K562 (cell line): ENCODE data around the gene MAP1LC3B. TPM values are rescaled to one million over a fixed set of nuclear protein-coding genes. Genes with fewer than 3 reads are reported as not detected.

Experiments used
- ASH1L ChIP-seq: fragments of 450-650 bp; IDR thresholded peaks from 2 replicates; pipeline ENCODE4 v1.6.1; 2018; ENCODE audit warnings: borderline replicate concordance, mild to moderate bottlenecking, low read depth; ENCODE audit not compliant: partially characterized antibody
- CC2D1A ChIP-seq: fragments of 450-650 bp; IDR thresholded peaks from 2 replicates; pipeline ENCODE4 v1.6.1; 2017; ENCODE audit warnings: mild to moderate bottlenecking
- CEBPB ChIP-seq: fragments of 450-650 bp; IDR thresholded peaks from 2 replicates; pipeline ENCODE4 v1.6.1; 2016; ENCODE audit warnings: missing genetic modification characterization, missing compliant biosample characterization
- CHD2 ChIP-seq: IDR thresholded peaks from 2 replicates; pipeline ENCODE4 v1.6.1; 2011; ENCODE audit warnings: low read depth, low read length
- CREBBP ChIP-seq: IDR thresholded peaks from one replicate; pipeline ENCODE4 v1.6.1; 2012; ENCODE audit warnings: low read depth, mild to moderate bottlenecking, control low read depth, inconsistent platforms, low read length
- DPF2 ChIP-seq: fragments of 450-650 bp; IDR thresholded peaks from 2 replicates; pipeline ENCODE4 v1.6.1; 2016
- FOXJ3 ChIP-seq: sonication (generic); formaldehyde crosslinking; IDR thresholded peaks from 2 replicates; pipeline ENCODE4 v1.4.0; 2020; ENCODE audit warnings: mild to moderate bottlenecking, missing genetic modification reagents
- FOXK1 ChIP-seq: sonication (generic); formaldehyde crosslinking; IDR thresholded peaks from 2 replicates; pipeline ENCODE4 v1.8.0; 2022; ENCODE audit warnings: missing genetic modification reagents, mild to moderate bottlenecking, borderline replicate concordance
- GABPA ChIP-seq: fragments of 200-800 bp; sonication (Bioruptor generic); conservative IDR thresholded peaks from 2 replicates; pipeline ENCODE4 v1.6.1; 2016; ENCODE audit warnings: low read depth, missing genetic modification characterization, missing compliant biosample characterization
- GTF2E2 ChIP-seq: fragments of 200-800 bp; sonication (Bioruptor generic); IDR thresholded peaks from 2 replicates; pipeline ENCODE4 v1.6.1; 2016; ENCODE audit warnings: missing genetic modification characterization, missing compliant biosample characterization
- ILK ChIP-seq: fragments of 450-650 bp; IDR thresholded peaks from 2 replicates; pipeline ENCODE4 v1.6.1; 2016; ENCODE audit warnings: missing genetic modification characterization, low read depth, mild to moderate bottlenecking, missing compliant biosample characterization, moderate library complexity, borderline replicate concordance
- JUND ChIP-seq, 2 experiments: IDR thresholded peaks; 2 replicates in 1 of 2; 3 replicates in 1 of 2; pipeline ENCODE4 v1.6.1; 2011; ENCODE audit warnings: borderline replicate concordance in 2 of 2, low read depth in 2 of 2, low read length in 2 of 2, improper control_type of control experiment in 1 of 2, missing biosample characterization in 1 of 2, missing genetic modification characterization in 1 of 2, missing genetic modification reagents in 1 of 2
- KLF13 ChIP-seq: fragments of 450-650 bp; IDR thresholded peaks from 2 replicates; pipeline ENCODE4 v1.6.1; 2016; ENCODE audit warnings: missing genetic modification characterization, low read depth, mild to moderate bottlenecking, missing compliant biosample characterization, moderate library complexity, borderline replicate concordance
- LARP7 ChIP-seq: fragments of 450-650 bp; IDR thresholded peaks from 2 replicates; pipeline ENCODE4 v1.6.1; 2016
- NCOA1 ChIP-seq: fragments of 450-650 bp; IDR thresholded peaks from 2 replicates; pipeline ENCODE4 v1.6.1; 2016; ENCODE audit warnings: low read depth
- NFATC3 ChIP-seq: fragments of 450-650 bp; IDR thresholded peaks from 2 replicates; pipeline ENCODE4 v1.6.1; 2017; ENCODE audit warnings: mild to moderate bottlenecking
- PRMT5 ChIP-seq: sonication (generic); formaldehyde crosslinking; IDR thresholded peaks from 2 replicates; pipeline ENCODE4 v1.5.0; 2020; ENCODE audit warnings: missing genetic modification reagents
- RNF2 ChIP-seq: sonication (generic); IDR thresholded peaks from 2 replicates; pipeline ENCODE4 v1.6.1; 2016
- SIN3B ChIP-seq: fragments of 450-650 bp; IDR thresholded peaks from 2 replicates; pipeline ENCODE4 v1.6.1; 2017; ENCODE audit warnings: low read depth, mild to moderate bottlenecking, moderate library complexity
- SMAD3 ChIP-seq: fragments of 450-650 bp; formaldehyde crosslinking; conservative IDR thresholded peaks from 2 replicates; pipeline ENCODE4 v1.4.0; 2020; ENCODE audit warnings: mild to moderate bottlenecking
- SREBF1 ChIP-seq: fragments of 150-350 bp; IDR thresholded peaks from 2 replicates; pipeline ENCODE4 v1.6.1; 2014; ENCODE audit warnings: antibody characterized with exemption, low read depth, low read length, borderline replicate concordance
- SRF ChIP-seq, 2 experiments: fragments of 250-450, 450-650 bp in 1 of 2; sonication (Bioruptor Pico) in 1 of 2; sonication (generic) in 1 of 2; formaldehyde crosslinking; IDR thresholded peaks; 2 replicates each; pipeline versions ENCODE4 v1.5.0 to v1.5.1; 2020 to 2022; ENCODE audit warnings: mild to moderate bottlenecking in 1 of 2, missing genetic modification reagents in 1 of 2
- ZFP30 ChIP-seq: fragments of 250-450 bp; sonication (Bioruptor Pico); IDR thresholded peaks from 2 replicates; pipeline ENCODE4 v1.8.0; 2022; ENCODE audit warnings: moderate library complexity, mild to moderate bottlenecking, inconsistent platforms, borderline replicate concordance
- ZNF583 ChIP-seq: fragments of 250-450 bp; sonication (Bioruptor Pico); IDR thresholded peaks from 2 replicates; pipeline ENCODE4 v1.4.0; 2020
- polyA plus RNA-seq, 8 experiments: library from polyadenylated mRNA; depleted of rRNA in 4 of 8; stranded (reverse) in 5 of 8; unstranded in 3 of 8; fragments of >200 nt; fragmentation: Nextera tagmentation in 2 of 8; fragmentation: Illumina TruSeq in 1 of 8; extraction: Ambion mirVana in 2 of 8; extraction: Trizol in 1 of 8; gene quantifications; 2 replicates each; pipeline versions ENCODE4 v1.2.1 to v1.2.3, GENCODE V29; 2011 to 2014; ENCODE audit warnings: inconsistent platforms in 1 of 8, missing spikeins in 1 of 8
- total RNA-seq, 7 experiments: library from RNA; depleted of rRNA in 6 of 7; stranded (reverse); fragments of >200 nt in 6 of 7; fragmentation: Illumina TruSeq in 2 of 7; extraction: Trizol in 2 of 7; gene quantifications; 2 replicates each; pipeline versions ENCODE4 v1.2.1 to v1.2.3, GENCODE V29; 2011 to 2021; ENCODE audit warnings: low replicate concordance in 1 of 7
- TF ChIP-seq, protein P1 (sequence below): fragments of 250-450 bp; sonication (Bioruptor Pico); IDR thresholded peaks from 2 replicates; pipeline ENCODE4 v1.8.0; 2022; ENCODE audit warnings: moderate library complexity, mild to moderate bottlenecking, inconsistent platforms
- TF ChIP-seq, protein P2 (sequence below): fragments of 450-650 bp; IDR thresholded peaks from 2 replicates; pipeline ENCODE4 v1.6.1; 2016; ENCODE audit warnings: borderline replicate concordance

The MAP1LC3B gene
- total and polyA plus RNA-seq, 9 of the 15 experiments (the other 6 are each of a cell fraction or from before 2014, with no cell fraction given): 16.0 to 81.5 (median 36.7) TPM

DNA sequence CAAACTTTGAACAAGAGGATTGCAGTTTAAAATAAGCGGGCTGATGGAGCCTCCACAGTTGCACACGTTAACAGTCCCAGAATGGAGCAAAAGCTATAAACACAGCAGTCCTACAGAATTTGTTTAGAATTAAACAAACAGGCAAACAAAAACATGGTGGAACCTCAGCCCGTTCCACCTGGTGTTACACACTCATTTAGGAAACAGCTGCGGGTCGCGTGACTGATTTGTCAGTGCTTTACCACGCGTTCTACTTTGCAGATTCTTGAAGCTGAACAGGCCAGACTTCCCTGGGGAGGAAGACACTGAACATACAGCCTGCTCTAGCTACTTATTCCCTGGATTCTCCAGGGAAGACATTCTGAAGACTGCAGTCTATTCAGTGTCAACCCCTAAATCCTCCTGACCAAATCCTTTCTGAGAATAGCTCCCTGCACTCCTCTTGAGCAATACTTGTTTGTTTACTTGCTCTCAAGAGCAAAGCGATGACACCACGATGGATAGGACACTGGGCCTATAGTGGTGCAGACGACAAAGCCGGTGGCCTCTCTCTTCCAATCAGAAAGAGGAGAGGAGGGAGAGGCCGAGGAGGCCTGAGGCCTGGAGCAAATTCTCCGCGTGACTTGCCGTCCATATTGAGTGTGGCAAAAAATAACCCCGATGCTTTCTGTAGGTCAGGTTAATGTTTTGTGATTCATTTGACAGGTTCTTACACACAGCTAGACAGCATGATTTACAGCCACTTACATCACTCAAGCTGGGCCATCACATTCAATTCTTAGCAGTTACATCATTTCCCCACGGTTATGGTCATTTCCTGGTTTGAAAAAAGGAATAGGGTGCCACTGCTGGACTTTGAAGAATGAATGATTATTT lies 4.0 kb upstream of the MAP1LC3B start (continued):
- TF ChIP-seq JUND (IDR thresholded peaks at IDR 0.05; ENCODE audit: borderline replicate concordance, low read depth, low read length) (peak; percentile 97), JUND (tag; IDR thresholded peaks at IDR 0.05; ENCODE audit: borderline replicate concordance, low read depth, low read length) (peak; percentile 95; the same call in 2 of the 3 replicates), CC2D1A (no peak), CEBPB (peak; percentile 100), SIN3B (no peak), CHD2 (peak; percentile 78), SRF (CRISPR knock-in tag; IDR thresholded peaks at IDR 0.05) (peak; percentile 23 to 97; a peak in 3 of 4 replicates), RNF2 (peak; percentile 61; the same call in 1 of the 2 replicates), NCOA1 (peak; percentile 80), DPF2 (peak; percentile 64), FOXK1 (CRISPR knock-in tag) (peak; percentile 59; the same call in 1 of the 2 replicates), SMAD3 (peak; percentile 84), ASH1L (peak; percentile 92), GABPA (peak; percentile 83), ZNF583 (peak; percentile 79; the same call in 1 of the 2 replicates), FOXJ3 (CRISPR knock-in tag) (peak; percentile 46; the same call in 1 of the 2 replicates), NFATC3 (0 out of 2 replicates have a peak, but pooled peaks have one; percentile 12), GTF2E2 (tag) (no peak), ZFP30 (CRISPR knock-in tag) (no peak), LARP7 (0 out of 2 replicates have a peak, but pooled peaks have one; percentile 4), PRMT5 (no peak), KLF13 (tag) (peak; percentile 64; the same call in 1 of the 2 replicates), CREBBP (no peak), SREBF1 (no peak; the same call in 1 of the 2 replicates), ILK (tag) (no peak)
- TF ChIP-seq, protein P1, sequence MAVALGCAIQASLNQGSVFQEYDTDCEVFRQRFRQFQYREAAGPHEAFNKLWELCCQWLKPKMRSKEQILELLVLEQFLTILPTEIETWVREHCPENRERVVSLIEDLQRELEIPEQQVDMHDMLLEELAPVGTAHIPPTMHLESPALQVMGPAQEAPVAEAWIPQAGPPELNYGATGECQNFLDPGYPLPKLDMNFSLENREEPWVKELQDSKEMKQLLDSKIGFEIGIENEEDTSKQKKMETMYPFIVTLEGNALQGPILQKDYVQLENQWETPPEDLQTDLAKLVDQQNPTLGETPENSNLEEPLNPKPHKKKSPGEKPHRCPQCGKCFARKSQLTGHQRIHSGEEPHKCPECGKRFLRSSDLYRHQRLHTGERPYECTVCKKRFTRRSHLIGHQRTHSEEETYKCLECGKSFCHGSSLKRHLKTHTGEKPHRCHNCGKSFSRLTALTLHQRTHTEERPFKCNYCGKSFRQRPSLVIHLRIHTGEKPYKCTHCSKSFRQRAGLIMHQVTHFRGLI (CRISPR knock-in tag): peak; percentile 84; the same call in 1 of the 2 replicates
- TF ChIP-seq, protein P2, sequence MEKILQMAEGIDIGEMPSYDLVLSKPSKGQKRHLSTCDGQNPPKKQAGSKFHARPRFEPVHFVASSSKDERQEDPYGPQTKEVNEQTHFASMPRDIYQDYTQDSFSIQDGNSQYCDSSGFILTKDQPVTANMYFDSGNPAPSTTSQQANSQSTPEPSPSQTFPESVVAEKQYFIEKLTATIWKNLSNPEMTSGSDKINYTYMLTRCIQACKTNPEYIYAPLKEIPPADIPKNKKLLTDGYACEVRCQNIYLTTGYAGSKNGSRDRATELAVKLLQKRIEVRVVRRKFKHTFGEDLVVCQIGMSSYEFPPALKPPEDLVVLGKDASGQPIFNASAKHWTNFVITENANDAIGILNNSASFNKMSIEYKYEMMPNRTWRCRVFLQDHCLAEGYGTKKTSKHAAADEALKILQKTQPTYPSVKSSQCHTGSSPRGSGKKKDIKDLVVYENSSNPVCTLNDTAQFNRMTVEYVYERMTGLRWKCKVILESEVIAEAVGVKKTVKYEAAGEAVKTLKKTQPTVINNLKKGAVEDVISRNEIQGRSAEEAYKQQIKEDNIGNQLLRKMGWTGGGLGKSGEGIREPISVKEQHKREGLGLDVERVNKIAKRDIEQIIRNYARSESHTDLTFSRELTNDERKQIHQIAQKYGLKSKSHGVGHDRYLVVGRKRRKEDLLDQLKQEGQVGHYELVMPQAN: peak; percentile 58; the same call in 1 of the 2 replicates
